ENCODE results near the gene S100A6.

- TF ChIP-seq, protein P1, sequence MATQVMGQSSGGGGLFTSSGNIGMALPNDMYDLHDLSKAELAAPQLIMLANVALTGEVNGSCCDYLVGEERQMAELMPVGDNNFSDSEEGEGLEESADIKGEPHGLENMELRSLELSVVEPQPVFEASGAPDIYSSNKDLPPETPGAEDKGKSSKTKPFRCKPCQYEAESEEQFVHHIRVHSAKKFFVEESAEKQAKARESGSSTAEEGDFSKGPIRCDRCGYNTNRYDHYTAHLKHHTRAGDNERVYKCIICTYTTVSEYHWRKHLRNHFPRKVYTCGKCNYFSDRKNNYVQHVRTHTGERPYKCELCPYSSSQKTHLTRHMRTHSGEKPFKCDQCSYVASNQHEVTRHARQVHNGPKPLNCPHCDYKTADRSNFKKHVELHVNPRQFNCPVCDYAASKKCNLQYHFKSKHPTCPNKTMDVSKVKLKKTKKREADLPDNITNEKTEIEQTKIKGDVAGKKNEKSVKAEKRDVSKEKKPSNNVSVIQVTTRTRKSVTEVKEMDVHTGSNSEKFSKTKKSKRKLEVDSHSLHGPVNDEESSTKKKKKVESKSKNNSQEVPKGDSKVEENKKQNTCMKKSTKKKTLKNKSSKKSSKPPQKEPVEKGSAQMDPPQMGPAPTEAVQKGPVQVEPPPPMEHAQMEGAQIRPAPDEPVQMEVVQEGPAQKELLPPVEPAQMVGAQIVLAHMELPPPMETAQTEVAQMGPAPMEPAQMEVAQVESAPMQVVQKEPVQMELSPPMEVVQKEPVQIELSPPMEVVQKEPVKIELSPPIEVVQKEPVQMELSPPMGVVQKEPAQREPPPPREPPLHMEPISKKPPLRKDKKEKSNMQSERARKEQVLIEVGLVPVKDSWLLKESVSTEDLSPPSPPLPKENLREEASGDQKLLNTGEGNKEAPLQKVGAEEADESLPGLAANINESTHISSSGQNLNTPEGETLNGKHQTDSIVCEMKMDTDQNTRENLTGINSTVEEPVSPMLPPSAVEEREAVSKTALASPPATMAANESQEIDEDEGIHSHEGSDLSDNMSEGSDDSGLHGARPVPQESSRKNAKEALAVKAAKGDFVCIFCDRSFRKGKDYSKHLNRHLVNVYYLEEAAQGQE (IDR thresholded peaks at IDR 0.05), result no peak
- TF ChIP-seq, protein P2, sequence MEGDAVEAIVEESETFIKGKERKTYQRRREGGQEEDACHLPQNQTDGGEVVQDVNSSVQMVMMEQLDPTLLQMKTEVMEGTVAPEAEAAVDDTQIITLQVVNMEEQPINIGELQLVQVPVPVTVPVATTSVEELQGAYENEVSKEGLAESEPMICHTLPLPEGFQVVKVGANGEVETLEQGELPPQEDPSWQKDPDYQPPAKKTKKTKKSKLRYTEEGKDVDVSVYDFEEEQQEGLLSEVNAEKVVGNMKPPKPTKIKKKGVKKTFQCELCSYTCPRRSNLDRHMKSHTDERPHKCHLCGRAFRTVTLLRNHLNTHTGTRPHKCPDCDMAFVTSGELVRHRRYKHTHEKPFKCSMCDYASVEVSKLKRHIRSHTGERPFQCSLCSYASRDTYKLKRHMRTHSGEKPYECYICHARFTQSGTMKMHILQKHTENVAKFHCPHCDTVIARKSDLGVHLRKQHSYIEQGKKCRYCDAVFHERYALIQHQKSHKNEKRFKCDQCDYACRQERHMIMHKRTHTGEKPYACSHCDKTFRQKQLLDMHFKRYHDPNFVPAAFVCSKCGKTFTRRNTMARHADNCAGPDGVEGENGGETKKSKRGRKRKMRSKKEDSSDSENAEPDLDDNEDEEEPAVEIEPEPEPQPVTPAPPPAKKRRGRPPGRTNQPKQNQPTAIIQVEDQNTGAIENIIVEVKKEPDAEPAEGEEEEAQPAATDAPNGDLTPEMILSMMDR (IDR thresholded peaks at IDR 0.05; ENCODE audit: low read depth, low read length, missing input control), result no peak
- no peak for TF ChIP-seq RAD21 (IDR thresholded peaks at IDR 0.05)
Observed at GRCh38 chr1:153556348-153556747, 20.6 kb upstream of the S100A6 start.

Data from liver (tissue), 3 donors.